HG03196 (cell line): ENCODE data around the gene GNA12.
"Not testable (repeated sequence)": the region's sequence is repeated elsewhere in the genome, so short reads cannot be mapped to it uniquely, and the experiment has no call there.

Experiments
- ATAC-seq: cut with Tn5 transposase; IDR thresholded peaks from one replicate; pipeline ENCODE4 v1.9.1; 2021; ENCODE audit not compliant: unreplicated experiment

The GNA12 gene

GRCh38 chr7:2757904-2758672, 86.0 kb downstream of the GNA12 start:
- ATAC-seq = peak; percentile 74

- peak; percentile 2 for ATAC-seq
These were observed 86.7 kb downstream of the GNA12 start for GRCh38 chr7:2757361-2757903.

- no peak for ATAC-seq
These were observed 88.6 kb downstream of the GNA12 start for GRCh38 chr7:2755531-2755930.

- ATAC-seq = no peak
These were observed 89.2 kb downstream of the GNA12 start for GRCh38 chr7:2754912-2755311.

- ATAC-seq = no peak
These were observed 90.0 kb downstream of the GNA12 start for GRCh38 chr7:2754086-2754485.

- no peak for ATAC-seq
These were observed 91.0 kb downstream of the GNA12 start for GRCh38 chr7:2753148-2753547.

- no peak for ATAC-seq
These were observed 93.0 kb downstream of the GNA12 start for GRCh38 chr7:2751086-2751485.

GRCh38 chr7:2750004-2750407, 94.1 kb downstream of the GNA12 start:
- no peak for ATAC-seq

- ATAC-seq = not testable (repeated sequence)
These were observed 95.4 kb downstream of the GNA12 start for GRCh38 chr7:2748684-2749083.

GRCh38 chr7:2743523-2744185, 100.5 kb downstream of the GNA12 start:
- ATAC-seq = not testable (repeated sequence)

GRCh38 chr7:2738766-2739549, 105.2 kb downstream of the GNA12 start:
- ATAC-seq = no peak

GRCh38 chr7:2737771-2738540, 106.2 kb downstream of the GNA12 start:
- ATAC-seq = no peak

GRCh38 chr7:2737005-2737743, 106.9 kb downstream of the GNA12 start:
- ATAC-seq = not testable (repeated sequence)

GRCh38 chr7:2736411-2736914, 107.6 kb downstream of the GNA12 start:
- ATAC-seq = no peak

GRCh38 chr7:2735744-2736143, 108.4 kb downstream of the GNA12 start:
- no peak for ATAC-seq

- ATAC-seq = no peak
These were observed 109.1 kb downstream of the GNA12 start for GRCh38 chr7:2734751-2735571.

- ATAC-seq = no peak
These were observed 109.9 kb downstream of the GNA12 start for GRCh38 chr7:2734084-2734686.

GRCh38 chr7:2732959-2733584, 111.0 kb downstream of the GNA12 start:
- no peak for ATAC-seq
